ENCODE results near the gene PLPPR1. TPM values are rescaled to one million over a fixed set of nuclear protein-coding genes. Genes with fewer than 3 reads are reported as not detected.

The PLPPR1 gene
- total RNA-seq, 1 donor, result not detected

DNA sequence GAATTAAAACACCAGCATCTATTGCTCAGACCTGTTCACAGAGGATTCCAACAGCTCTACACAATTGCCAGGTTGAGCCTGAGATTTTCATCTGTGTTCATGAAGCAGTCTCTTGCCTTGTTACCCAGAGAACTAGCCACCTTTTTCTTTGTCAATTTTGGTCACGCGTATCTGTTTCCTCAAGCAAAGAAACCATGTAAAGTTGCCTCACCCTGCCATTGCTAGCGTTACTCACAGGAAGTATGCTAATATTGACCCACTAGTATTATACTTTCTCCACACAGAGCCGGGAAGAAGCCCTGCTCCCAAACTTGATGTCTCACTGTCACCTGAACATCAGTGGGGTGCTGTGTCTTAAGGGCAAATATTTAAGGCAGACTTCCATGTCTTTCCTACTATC lies 168.5 kb downstream of the PLPPR1 start:
- DNase-seq (ENCODE audit: low read depth in 2 of 3, low spot score in 2 of 3), result no peak

DNA sequence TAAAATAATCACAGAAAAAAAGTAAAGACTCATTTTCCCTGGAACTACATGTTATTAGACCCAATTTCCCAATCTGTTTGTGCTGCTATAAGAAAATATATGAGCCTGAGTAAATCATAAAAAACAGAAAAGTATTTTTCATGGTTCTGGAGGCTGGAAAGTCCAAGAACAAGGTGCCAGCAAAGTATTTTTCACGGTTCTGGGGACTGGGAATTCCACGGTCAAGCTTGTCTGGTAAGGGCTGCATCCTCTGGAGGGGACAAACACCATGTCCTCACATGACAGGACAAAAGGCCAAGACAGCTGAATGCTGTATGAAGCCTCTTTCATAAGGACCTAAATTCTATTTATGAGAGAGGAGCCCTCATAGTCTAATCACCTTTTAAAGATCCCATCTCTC lies 172.3 kb downstream of the PLPPR1 start:
- no peak for DNase-seq (ENCODE audit: low read depth in 2 of 3, low spot score in 2 of 3)

DNA sequence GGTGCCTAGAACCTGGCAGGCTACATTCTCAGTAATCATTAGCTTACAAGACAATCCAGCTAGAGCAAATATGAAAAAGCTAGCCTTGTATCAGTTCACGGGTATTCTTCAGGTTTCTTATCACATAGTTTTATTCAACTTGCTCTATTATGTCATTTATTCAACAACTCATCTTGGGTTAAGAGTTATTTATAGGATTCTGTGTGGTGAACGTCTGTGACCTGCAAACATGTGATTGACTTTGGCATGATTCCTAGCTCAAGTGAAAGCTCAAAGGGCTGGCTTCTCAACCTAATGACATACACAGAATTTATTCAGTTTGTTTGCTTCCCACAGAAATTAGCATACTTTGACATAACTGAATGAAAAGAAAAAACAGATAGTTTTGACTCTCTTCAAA lies 173.1 kb downstream of the PLPPR1 start:
- DNase-seq (ENCODE audit: low read depth in 2 of 3, low spot score in 2 of 3), result no peak

DNA sequence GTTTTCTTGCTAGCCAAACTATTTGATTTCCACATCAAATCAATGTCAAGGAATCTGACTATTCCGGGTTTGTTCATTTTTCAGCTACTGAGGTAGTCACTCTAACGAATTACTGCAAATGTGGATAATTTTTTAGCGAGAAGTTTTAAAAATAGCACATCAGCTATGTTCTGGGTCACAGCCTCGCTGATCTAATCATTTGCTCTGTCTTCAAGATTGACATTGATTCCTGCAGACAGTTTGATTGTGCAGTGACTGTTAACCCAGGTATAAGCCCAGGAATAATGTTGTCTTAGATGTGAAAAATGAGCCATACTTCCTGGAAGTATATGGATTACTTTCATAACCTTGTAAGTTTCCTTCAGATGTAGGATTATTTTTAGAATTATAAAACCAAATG lies 181.1 kb downstream of the PLPPR1 start:
- no peak for DNase-seq (ENCODE audit: low read depth in 2 of 3, low spot score in 2 of 3)

DNA sequence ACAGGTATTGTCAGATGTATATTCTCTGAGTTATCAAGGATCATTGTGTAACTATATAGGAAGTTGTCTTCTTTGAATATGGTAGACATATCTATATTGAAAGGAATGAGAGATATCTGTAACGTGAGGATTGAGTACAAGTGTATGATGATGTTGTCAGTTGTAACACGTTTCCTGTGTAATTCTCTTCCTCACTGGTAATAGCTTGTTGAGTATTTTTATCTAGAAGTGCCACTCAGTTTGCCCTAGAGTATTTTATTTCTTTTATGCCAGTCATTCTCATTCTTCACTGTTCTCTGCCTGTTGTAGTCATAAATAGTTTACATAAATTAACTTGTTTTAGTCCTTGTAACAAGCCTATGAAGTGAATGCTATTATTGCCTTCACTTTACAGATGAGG lies 184.1 kb downstream of the PLPPR1 start:
- DNase-seq (ENCODE audit: low read depth in 2 of 3, low spot score in 2 of 3), result no peak

DNA sequence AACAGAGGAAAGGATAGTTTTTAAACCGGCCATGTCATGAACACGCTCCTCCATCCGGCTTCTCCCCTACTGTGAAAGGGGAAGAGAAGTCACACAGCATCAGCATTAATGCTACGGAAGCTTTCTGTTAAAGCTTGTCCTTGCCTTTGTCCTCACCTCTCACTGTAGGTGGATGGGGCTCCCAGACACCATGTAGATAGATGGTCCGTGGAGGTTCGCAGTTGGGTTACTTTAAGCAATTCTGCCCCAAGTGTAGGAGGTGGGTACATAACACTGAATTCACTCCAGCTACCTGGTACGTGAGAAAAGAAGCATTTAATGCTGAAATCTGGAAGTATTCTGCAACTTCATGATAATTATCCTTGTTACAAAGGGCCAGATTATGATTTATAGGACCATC lies 190.5 kb downstream of the PLPPR1 start:
- no peak for DNase-seq (ENCODE audit: low read depth in 2 of 3, low spot score in 2 of 3)

DNA sequence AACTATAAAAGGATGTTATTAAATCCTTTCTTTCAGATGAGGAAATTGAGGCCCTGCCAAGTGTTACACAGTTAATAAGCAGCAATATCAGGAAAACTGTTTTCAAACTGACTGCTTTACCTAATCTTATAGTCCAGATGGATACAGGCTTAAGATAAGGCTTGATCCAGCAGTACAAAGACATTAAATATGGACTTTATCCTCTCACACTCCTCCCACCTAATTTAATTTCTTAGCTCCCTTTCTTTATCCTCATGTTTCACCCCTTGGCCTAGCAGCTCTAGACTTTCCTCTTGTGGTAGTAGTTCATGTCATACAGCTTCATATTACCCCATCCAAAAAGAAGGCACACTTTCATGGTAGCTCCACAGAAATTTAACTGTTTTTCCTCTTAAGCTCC lies 191.8 kb downstream of the PLPPR1 start:
- DNase-seq (ENCODE audit: low read depth in 2 of 3, low spot score in 2 of 3), result no peak

DNA sequence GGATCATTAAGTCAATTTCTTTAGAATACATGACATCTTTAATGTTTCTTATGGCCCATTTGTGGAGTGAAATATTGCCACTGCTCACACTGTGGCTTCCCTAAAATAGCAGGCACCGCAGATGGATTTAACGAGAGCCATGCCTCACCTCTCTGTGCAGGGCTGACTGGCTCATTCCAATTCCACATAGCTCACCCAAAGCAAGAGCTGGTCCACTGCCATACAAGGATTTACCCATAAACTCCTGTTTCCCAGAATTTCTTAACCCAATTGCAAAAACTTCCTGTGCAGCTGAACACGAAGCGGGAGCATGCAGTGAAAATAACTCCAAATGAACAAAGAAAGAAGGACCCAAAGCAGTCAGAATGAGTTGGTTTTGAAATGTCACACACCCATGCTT lies 196.7 kb downstream of the PLPPR1 start:
- no peak for DNase-seq (ENCODE audit: low read depth in 2 of 3, low spot score in 2 of 3)

DNA sequence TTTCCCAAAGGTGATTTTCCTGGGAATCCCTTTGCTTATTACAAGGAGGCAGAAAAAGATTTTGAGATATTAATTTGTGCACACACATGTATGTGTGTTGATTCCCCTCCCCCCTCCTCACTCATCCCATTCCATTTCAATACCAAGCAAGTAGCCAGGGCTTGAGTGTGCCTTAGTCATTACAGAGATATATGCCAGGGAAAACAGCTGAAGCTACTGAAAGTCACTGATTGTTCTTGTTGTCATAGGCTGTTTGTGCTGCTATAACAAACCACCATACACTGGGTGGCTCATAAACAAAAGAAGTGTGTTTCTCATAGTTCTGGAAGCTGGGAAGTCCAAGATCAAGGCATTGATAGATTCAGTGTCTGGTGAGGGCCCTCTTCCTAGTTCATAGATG lies 197.6 kb downstream of the PLPPR1 start:
- DNase-seq (ENCODE audit: low read depth in 2 of 3, low spot score in 2 of 3), result no peak

DNA sequence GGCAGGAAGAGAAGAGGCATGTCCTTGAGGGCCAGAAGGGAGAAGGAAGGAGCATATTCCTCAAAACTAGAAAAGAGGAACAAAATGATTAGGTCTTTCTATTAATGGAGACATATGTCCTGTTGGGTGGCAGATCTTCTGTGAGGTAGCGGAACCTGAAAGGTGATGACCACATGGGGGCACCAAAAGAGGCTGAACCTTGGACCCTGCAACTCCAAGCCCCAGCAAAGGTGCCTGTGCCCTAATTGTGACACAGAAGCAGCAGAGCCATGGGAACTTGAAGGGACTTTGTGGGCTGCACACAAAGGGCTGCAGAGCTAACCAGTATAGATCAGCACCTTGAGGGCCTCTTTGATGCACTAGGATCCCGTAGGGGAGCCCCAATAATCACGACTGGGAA lies 198.3 kb downstream of the PLPPR1 start:
- no peak for DNase-seq (ENCODE audit: low read depth in 2 of 3, low spot score in 2 of 3)

DNA sequence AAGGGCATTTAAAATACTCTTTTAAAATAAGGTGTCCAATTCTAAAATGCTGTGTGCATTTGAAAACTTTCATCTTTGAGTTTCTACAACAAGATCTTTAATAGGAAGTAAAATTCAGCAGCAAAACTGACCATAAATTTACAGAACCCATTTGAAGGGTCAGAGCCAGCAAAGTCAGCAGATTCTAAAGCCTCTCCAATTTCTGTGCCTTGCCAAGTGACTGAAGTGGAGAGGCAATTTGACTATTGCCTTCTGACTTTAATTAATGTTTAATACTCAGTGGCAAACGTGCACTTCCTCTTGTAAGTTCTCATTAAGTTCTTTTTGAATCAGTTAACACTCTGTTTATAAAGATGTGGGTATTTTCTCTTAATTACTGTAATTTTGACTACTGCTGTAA lies 201.1 kb downstream of the PLPPR1 start:
- no peak for DNase-seq (ENCODE audit: low read depth in 2 of 3, low spot score in 2 of 3)

DNA sequence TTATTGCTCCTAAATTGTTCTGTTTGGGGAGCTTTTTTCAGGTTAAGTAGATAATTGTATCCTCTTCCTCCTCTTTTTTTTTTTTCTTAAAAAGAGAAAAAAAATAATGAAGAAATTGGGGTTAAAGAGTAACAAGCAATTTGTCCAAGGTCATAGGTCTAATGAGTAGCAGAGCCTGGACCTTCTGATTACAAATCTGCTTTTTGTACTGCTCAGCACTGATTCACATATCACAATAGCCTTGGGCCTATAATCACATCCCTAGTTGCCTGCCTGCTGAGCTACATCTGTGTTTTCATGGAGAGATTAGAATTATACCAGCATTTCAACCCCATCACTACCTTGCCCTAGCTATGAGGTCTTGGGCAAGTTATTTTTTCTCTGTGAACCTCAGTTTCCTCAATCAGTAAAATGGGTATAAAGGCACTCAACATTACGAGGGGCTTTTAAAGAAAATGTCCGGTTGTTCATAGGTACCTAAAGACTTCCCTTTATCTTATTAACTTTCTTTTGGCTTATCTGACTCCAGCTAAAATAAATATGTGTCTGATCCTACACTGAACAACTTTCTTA lies 204.0 kb downstream of the PLPPR1 start:
- no peak for DNase-seq (ENCODE audit: low read depth in 2 of 3, low spot score in 2 of 3)

DNA sequence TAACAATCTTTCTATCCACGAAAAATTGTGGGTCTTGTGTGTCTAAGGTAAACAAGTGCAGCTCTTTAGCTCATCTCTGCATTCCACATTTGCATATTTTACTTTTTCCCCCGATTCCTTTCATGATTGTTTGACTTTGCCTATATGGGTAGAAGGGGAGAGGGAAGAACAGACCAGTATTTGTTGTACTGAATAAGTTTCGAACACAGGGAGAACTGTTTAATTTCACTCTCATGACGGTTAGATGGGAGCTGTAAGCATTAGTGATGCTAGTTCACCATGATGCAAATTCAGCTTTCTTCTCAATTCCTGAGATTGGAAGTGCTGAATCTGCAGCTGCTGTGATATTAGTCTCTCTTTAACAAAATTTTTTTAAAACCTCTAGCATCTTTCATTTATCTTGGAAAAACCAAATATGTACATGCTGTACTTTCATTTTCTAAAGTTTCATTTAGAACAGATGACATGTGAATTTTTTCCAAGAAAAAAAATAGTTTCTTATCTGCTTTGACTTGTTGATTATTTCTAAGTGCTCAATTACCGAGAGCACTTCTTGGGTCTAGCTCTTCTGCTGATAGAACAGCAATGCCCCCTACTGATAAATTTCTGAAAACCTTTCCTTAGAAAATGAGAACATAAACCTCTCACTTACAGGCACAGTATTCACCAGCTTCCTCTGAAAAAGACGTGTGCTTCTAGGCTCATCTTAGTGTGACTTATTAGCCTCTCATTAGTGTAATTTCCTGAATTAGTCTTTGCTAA lies 206.8 kb downstream of the PLPPR1 start:
- DNase-seq (ENCODE audit: low read depth in 2 of 3, low spot score in 2 of 3), result peak in 2 of 3 donors; percentile 3 to 19

DNA sequence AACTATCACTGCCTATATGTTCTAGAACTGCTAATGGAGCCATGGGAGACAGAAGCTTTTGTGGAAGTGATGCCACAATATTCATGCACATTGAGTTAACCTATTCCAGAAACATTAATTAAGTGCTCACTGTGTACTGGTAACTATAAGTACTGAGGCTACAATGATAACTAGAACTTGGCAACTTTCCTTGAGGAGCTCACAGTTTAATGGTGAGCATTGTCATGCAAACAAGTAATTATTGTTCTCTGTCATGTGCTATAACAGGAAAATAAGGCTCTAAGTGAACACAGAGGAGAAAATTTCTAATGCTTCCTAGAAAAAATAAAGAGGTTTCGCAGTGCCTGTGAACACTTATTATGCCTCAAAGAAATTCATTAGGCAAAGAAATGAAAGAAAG lies 214.1 kb downstream of the PLPPR1 start:
- DNase-seq (ENCODE audit: low read depth in 2 of 3, low spot score in 2 of 3), result no peak

DNA sequence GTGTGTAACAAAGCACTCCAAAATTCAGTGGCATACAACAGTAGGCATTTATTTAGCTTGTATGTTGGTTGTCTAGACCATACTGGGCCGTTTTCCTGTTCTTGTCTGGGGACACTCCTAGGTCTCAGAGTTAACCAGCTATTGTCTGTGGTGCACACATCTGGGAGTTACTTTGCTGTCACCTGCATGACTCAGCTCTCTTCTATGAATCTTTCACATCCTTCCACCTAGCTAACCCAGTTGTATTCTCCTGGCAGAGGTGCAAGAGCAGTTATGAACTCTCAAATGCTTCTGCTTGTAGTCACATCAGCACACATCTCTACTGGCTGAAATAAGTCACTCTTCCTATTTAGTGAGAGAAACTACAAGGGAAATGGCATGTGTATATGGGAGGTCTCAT lies 218.2 kb downstream of the PLPPR1 start:
- DNase-seq (ENCODE audit: low read depth in 2 of 3, low spot score in 2 of 3), result no peak

DNA sequence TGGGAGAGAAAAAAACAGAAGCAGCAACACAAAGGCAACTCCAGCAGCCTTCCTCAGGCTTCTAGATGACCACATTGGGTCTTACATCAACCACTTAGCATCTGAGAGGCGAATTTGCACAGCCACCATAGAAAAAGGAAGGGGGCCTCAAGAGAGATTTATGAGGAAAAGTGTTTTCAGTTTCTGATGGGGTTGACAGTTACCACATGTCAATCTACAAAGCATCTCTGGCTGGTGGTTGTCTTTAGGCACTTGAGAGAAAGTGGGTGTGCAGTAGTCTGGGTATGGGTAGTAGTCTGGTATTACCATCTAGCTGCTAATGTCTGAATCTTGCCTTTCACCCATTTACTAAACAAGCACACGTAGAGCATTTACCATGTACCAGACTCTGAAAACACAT lies 218.8 kb downstream of the PLPPR1 start:
- no peak for DNase-seq (ENCODE audit: low read depth in 2 of 3, low spot score in 2 of 3)

DNA sequence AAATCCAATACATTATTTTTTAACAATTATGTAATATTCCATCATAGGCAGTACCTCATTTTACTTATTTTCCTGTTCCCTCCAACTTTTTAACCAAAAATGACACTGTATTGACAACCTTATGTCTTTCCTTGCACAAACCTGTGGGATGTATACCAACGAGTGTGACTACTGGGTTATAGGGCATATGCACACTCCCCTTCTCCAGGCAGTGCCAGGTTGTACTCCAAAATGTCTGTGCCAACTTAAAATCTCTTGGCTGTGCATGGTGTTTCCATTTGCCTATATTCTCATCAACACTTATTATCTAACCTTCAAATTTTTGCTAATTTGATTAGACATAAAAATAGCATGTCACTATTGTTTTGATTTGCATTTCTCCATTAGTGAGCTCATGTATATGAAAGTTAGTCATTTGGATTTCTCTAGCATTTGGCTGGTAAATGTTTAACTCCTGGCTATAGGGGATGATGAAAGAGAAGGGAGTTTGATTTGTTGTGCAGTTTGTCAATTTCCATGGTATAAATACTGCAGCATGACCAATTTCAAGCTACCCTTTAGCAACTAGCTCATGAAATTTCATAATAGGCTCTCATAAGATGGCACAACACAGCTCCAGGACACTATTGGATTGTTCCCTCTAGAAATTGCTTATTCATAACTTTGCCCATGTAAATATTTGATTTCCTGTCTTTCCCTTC lies 226.4 kb downstream of the PLPPR1 start:
- DNase-seq (ENCODE audit: low read depth in 2 of 3, low spot score in 2 of 3), result no peak

DNA sequence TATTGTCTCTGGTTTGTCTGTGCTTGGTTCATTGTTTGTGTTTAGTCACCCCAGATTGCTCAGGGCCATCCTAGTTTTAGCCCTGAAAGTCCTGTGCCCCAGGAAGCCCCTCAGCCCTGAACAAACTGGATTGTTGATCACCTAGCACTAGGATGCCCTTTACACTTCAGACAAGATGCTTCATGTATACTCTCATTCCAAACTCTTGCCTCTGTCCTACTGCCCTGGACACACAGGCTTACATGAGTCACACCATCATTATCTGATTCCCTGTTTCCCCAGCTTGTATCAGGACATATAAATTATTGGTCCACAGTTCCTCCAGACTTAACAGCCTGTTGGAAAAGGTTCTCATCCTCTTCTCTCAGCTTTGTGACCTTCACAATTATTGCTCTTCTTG lies 236.2 kb downstream of the PLPPR1 start:
- no peak for DNase-seq (ENCODE audit: low read depth in 2 of 3, low spot score in 2 of 3)

DNA sequence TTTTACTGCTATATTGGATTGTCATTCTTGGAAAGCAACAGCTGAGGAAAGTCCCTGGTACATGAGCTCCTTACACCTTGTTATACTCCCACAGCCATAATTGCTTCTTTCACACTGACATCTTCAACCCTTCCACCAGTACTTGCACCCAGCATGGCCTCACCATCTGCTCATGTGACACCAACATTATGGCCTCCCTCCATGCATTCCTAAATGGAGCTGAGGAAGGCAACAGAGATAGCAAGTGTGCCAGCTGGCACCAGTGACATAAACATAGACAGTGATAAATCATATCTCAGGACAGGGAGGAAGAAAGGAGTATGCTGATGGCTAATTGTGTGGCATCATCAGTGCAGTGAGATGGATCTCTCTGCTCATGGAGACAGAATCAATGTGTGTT lies 236.7 kb downstream of the PLPPR1 start:
- no peak for DNase-seq (ENCODE audit: low read depth in 2 of 3, low spot score in 2 of 3)

DNA sequence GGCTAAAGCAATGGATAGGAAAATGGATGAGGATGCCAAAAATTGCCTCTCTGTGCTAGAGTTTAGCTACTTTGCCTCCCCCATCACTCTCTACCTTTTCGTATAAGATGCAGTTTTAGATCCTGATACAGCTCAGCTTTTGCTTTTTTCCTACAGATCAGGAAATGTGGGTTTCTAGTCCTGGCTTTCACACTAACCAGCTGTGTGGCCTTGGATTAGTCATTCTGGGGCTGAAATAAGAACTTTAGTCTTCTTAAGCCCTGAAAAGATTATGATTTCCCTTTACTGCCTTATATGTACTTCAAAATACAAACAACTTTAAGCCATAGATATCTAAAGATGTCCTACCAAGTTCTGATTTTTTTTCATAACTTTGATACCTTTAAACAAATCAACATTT lies 239.9 kb downstream of the PLPPR1 start:
- DNase-seq (ENCODE audit: low read depth in 2 of 3, low spot score in 2 of 3), result no peak

DNA sequence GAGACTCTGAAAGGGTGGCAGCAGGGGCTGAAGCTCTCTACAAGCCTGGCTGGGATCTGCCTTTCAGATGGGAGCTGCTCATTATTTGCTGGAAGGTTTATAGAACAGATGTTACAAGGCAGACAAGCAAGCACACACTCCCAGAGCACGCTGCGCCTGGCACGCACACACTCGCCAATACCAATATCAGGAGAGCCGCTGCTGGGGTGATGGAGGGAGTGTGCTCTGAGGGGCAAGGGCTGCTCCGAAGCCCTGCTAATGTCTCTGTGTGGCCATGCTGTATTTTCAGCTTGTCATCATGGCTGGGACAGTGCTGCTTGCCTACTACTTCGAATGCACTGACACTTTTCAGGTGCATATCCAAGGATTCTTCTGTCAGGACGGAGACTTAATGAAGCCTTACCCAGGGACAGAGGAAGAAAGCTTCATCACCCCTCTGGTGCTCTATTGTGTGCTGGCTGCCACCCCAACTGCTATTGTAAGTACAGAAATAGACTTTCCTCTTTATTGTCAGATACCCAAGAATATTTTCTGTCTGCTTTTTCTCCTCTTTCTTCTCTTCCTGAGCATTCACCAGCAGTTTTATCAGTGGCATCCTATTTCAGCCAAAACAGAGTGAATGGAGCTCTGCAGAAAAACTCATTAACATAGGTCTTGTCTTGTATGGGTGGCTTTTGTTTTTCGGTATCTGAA lies 241.2 kb downstream of the PLPPR1 start:
- DNase-seq (ENCODE audit: low read depth in 2 of 3, low spot score in 2 of 3), result no peak

DNA sequence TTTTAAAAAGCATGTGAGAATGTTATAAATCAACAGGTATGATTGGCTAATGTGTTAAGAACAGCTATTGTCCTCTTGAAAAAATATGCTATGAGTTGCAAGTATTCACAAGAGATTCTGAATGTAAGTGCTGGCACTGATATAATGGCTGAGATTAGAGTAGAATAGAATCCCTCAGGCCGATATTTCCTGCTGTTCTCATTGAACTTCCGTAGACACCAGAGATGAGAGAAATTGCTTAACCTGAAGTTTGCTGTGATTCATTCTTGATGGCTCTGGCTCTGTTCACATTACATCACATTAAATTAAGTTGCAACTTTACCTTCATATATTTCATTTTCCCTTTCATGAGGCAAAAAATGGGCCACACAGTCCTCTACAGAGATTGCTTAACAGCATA lies 241.8 kb downstream of the PLPPR1 start:
- no peak for DNase-seq (ENCODE audit: low read depth in 2 of 3, low spot score in 2 of 3)

All from hematopoietic multipotent progenitor cell (in vitro differentiated cells).